B cell (primary cell): ENCODE data around the gene BFSP1. TPM values are rescaled to one million over a fixed set of nuclear protein-coding genes. Genes with fewer than 3 reads are reported as not detected.

ENCODE experiments used
- ATAC-seq: fragments of 200-7000 bp; cut with Tn5 transposase; one replicate; pipeline ENCODE4 v1.10.0; 2021; ENCODE audit warnings: low read depth, mild to moderate bottlenecking, moderate number of reproducible peaks, moderate library complexity
- CTCF ChIA-PET: fragments of 350-600 bp; sonication (Branson Sonifier 250); formaldehyde crosslinking; loops from one replicate; lab custom pipeline; 2021; ENCODE audit warnings: antibody characterized with exemption, inconsistent platforms; lab: Charles Lee
- POLR2A ChIA-PET: fragments of 350-600 bp; sonication (Branson Sonifier 250); formaldehyde crosslinking; loops from one replicate; lab custom pipeline; 2021; ENCODE audit warnings: antibody characterized with exemption; lab: Charles Lee
- DNase-seq: peaks from one replicate; pipeline ENCODE4 v3.0.0; 2013
- H2AFZ ChIP-seq: 2 replicates; pipeline ENCODE4 v1.6.1; 2012; ENCODE audit warnings: mild to moderate bottlenecking, low read depth, low read length; ENCODE audit not compliant: insufficient read depth, poor library complexity, severe bottlenecking
- H3K27ac ChIP-seq, 2 donors: 1 replicate in 1 of 2; 2 replicates in 1 of 2; pipeline ENCODE4 v1.5.1; 2012 to 2013; ENCODE audit warnings: low read length in 2 of 2, mild to moderate bottlenecking in 2 of 2, moderate library complexity in 1 of 2
- H3K27me3 ChIP-seq, 4 experiments: fragments of 200-600 bp in 1 of 4; sonication (generic) in 1 of 4; replicated peaks in 1 of 4; 1 replicate in 2 of 4; 2 replicates in 2 of 4; pipeline versions ENCODE4 v1.6.1 to v1.7.0; 2013 to 2016; ENCODE audit warnings: low read length in 3 of 4, mild to moderate bottlenecking in 2 of 4, mixed read lengths in 1 of 4, moderate library complexity in 1 of 4; ENCODE audit not compliant: insufficient read depth in 4 of 4, control insufficient read depth in 3 of 4; ENCODE audit errors: control extremely low read depth in 1 of 4
- H3K36me3 ChIP-seq, 2 experiments: replicated peaks in 1 of 2; 1 replicate in 1 of 2; 2 replicates in 1 of 2; pipeline versions ENCODE4 v1.6.1 to v1.7.1; 2013; ENCODE audit warnings: low read length in 1 of 2; ENCODE audit not compliant: insufficient read depth in 2 of 2, control insufficient read depth in 1 of 2; ENCODE audit errors: control extremely low read depth in 1 of 2, extremely low read depth in 1 of 2
- H3K4me1 ChIP-seq, 2 donors: fragments of 200-600 bp in 1 of 2; sonication (generic) in 1 of 2; 1 replicate in 1 of 2; 2 replicates in 1 of 2; pipeline versions ENCODE4 v1.5.1 to v1.6.1; 2013 to 2017; ENCODE audit warnings: low read length in 2 of 2; ENCODE audit not compliant: control insufficient read depth in 2 of 2, insufficient read depth in 2 of 2
- H3K4me2 ChIP-seq: replicated peaks from 2 replicates; pipeline ENCODE3; 2012; ENCODE audit warnings: mild to moderate bottlenecking, low read depth, low read length; ENCODE audit not compliant: poor library complexity, severe bottlenecking
- H3K4me3 ChIP-seq, 5 experiments: fragments of 200-600 bp in 1 of 5; sonication (generic) in 1 of 5; 1 replicate in 3 of 5; 2 replicates in 2 of 5; pipeline versions ENCODE4 v1.5.1 to v1.7.0; 2011 to 2016; ENCODE audit warnings: low read length in 4 of 5, mild to moderate bottlenecking in 4 of 5, low read depth in 2 of 5, control low read depth in 1 of 5, moderate library complexity in 1 of 5; ENCODE audit not compliant: insufficient read depth in 1 of 5; ENCODE audit errors: control extremely low read depth in 1 of 5, extremely low read depth in 1 of 5
- H3K79me2 ChIP-seq: fragments of 200-600 bp; sonication (generic); one replicate; pipeline ENCODE4 v1.6.0; 2016; ENCODE audit warnings: low read length; ENCODE audit not compliant: control insufficient read depth, insufficient read depth
- H3K9ac ChIP-seq: fragments of 200-600 bp; sonication (generic); 2 replicates; pipeline ENCODE4 v1.6.1; 2017; ENCODE audit warnings: mild to moderate bottlenecking, low read length, moderate library complexity
- H3K9me3 ChIP-seq, 3 donors: one replicate each; pipeline versions ENCODE4 v1.6.1 to v1.7.1; 2013; ENCODE audit warnings: low read length in 2 of 3; ENCODE audit not compliant: control insufficient read depth in 2 of 3, insufficient read depth in 1 of 3; ENCODE audit errors: control extremely low read depth in 1 of 3
- H4K20me1 ChIP-seq: 2 replicates; pipeline ENCODE4 v1.6.0; 2012; ENCODE audit warnings: mild to moderate bottlenecking, low read length; ENCODE audit not compliant: insufficient read depth, control insufficient read depth, poor library complexity, severe bottlenecking
- H3K27ac Mint-ChIP-seq: one replicate; pipeline ENCODE4 v1.8.0; 2021; ENCODE audit warnings: mixed read lengths
- H3K27me3 Mint-ChIP-seq: one replicate; pipeline ENCODE4 v1.8.0; 2021; ENCODE audit warnings: mixed read lengths
- H3K4me1 Mint-ChIP-seq: one replicate; pipeline ENCODE4 v1.8.0; 2021; ENCODE audit warnings: mixed read lengths
- H3K4me3 Mint-ChIP-seq: one replicate; pipeline ENCODE4 v1.8.0; 2021; ENCODE audit warnings: mixed read lengths
- H3K9me3 Mint-ChIP-seq: one replicate; pipeline ENCODE4 v1.8.0; 2022; ENCODE audit warnings: mixed read lengths; ENCODE audit not compliant: insufficient read depth
- EZH2 ChIP-seq: IDR thresholded peaks from 2 replicates; pipeline ENCODE4 v1.6.1; 2012; ENCODE audit warnings: borderline replicate concordance, low read depth, mild to moderate bottlenecking, moderate library complexity, low read length; ENCODE audit not compliant: insufficient read depth, poor library complexity, severe bottlenecking
- WGBS: methylation state at CpG from one replicate; pipeline ENCODE4 v1.1.5; 2013; ENCODE audit warnings: missing lambda C conversion rate; ENCODE audit not compliant: insufficient coverage; 5-methylcytosine and 5-hydroxymethylcytosine counted together
- intact Hi-C: fragments of 100-400 bp; cut with micrococcal nuclease; formaldehyde crosslinking; loops from one replicate; pipeline ENCODE4 v1.10.0; 2022
- polyA plus RNA-seq: library from polyadenylated mRNA; depleted of rRNA; stranded (reverse); fragments of >200 nt; gene quantifications from 2 replicates; pipeline ENCODE4 v1.2.3, GENCODE V29; 2012
- total RNA-seq, 2 donors: library from RNA; stranded (reverse); fragments of 120-200 nt in 1 of 2; gene quantifications; 1 replicate in 1 of 2; 2 replicates in 1 of 2; pipeline versions ENCODE4 v1.2.3 to v1.2.4, GENCODE V29; 2013 to 2022
- TF ChIP-seq, protein P1 (sequence below): fragments of 200-600 bp; IDR thresholded peaks from one replicate; pipeline ENCODE4 v1.8.0; 2022; ENCODE audit warnings: antibody characterized with exemption, mild to moderate bottlenecking

BFSP1 gene
- total and polyA plus RNA-seq, 2 donors (not counting 1 experiment from before 2014, with no cell fraction given) = not detected

DNA sequence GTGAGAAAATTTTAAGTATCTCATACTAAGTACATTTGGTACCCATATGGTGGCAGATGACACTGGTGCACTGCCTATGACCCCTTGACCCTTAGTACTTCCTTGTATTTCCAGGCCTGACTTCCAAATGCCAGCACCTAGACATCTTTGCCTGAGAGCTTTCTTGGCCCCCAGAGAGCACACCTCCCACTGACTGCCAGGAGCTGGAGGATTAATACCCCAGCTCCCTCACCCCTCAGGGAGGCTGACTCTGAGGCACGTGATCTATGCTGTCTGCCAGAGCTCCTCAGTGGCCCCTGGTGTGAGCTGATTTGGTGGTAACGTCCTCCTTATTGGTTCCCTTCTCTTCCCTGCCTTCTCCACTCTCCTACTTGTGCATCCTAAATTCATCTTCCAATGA, 38.0 kb downstream of the BFSP1 start:
- WGBS = 29% methylated on average over 1 of the region's 2 CpGs
- no peak for TF ChIP-seq EZH2
- TF ChIP-seq, protein P1, sequence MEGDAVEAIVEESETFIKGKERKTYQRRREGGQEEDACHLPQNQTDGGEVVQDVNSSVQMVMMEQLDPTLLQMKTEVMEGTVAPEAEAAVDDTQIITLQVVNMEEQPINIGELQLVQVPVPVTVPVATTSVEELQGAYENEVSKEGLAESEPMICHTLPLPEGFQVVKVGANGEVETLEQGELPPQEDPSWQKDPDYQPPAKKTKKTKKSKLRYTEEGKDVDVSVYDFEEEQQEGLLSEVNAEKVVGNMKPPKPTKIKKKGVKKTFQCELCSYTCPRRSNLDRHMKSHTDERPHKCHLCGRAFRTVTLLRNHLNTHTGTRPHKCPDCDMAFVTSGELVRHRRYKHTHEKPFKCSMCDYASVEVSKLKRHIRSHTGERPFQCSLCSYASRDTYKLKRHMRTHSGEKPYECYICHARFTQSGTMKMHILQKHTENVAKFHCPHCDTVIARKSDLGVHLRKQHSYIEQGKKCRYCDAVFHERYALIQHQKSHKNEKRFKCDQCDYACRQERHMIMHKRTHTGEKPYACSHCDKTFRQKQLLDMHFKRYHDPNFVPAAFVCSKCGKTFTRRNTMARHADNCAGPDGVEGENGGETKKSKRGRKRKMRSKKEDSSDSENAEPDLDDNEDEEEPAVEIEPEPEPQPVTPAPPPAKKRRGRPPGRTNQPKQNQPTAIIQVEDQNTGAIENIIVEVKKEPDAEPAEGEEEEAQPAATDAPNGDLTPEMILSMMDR = no peak

DNA sequence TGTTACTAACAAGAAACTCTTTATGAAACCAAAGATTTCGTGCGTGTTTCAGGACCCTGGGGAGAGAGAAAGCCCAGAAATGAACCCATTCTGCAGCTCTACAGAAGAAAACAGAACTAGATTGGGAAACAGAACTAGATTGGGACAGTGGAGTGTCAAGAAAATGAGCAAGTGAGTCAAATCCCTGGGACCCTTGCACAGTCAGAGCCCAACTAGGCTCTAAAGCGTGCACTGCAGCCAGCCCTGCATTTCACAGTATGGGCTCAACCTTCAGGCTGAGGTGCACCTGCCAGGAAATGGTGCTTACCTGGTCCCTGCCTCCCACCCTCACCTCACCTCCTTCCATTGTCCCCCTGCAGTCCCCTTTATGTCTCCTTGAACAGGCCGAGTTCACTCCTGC, 39.7 kb downstream of the BFSP1 start:
- Histone ChIP-seq H3K27ac (no peak overlapping the region), H3K36me3 (no peaks in the 10 kb centered on the region), H3K4me2 (no peak overlapping the region), H2AFZ (no peak overlapping the region), H3K4me1 (no peaks in the 10 kb centered on the region), H3K79me2 (no peaks in the 10 kb centered on the region), H3K9ac (no peak overlapping the region), H3K27me3 (peaks cover 0 to 7% (median 0%) of the 10 kb centered on the region in 4 experiments), H4K20me1 (no peaks in the 10 kb centered on the region), H3K4me3 (no peak overlapping the region), H3K9me3 (no peaks in the 10 kb centered on the region)
- 95% methylated on average over 2 of the region's 4 CpGs for WGBS
- DNase-seq (no peak), ATAC-seq (no peak)
- intact Hi-C loops = no loop called here
- H3K9me3 Mint-ChIP-seq = no peaks in the 10 kb centered on the region
- H3K4me3 Mint-ChIP-seq = no peak overlapping the region
- H3K4me1 Mint-ChIP-seq = no peaks in the 10 kb centered on the region
- TF ChIP-seq EZH2 = no peak
- TF ChIP-seq, protein P1 = no peak
- peaks cover 25% of the 10 kb centered on the region for H3K27me3 Mint-ChIP-seq
- CTCF ChIA-PET = interaction anchor here (1.4 kb wide), 1 partner anchor 12 kb away, joined by 3 read pairs; no protein-coding TSS in a partner anchor
- POLR2A ChIA-PET = no interaction called here
- H3K27ac Mint-ChIP-seq = no peak overlapping the region

More for the DNA sequence above, 38.0 kb downstream of the BFSP1 start:
- H3K36me3 ChIP-seq = no peaks in the 10 kb centered on the region
- no peaks in the 10 kb centered on the region for H3K9me3 ChIP-seq
- H3K9ac ChIP-seq = no peak overlapping the region
- ChIA-PET POLR2A (no interaction called here), CTCF (interaction anchor here (1.1 to 1.4 kb wide), 2 partner anchors 11 kb away, joined by 3 read pairs; no protein-coding TSS in a partner anchor)
- no peak overlapping the region for H3K27ac ChIP-seq
- no peak overlapping the region for H3K4me2 ChIP-seq
- no peak overlapping the region for H2AFZ ChIP-seq
- intact Hi-C loops = no loop called here
- ATAC-seq = no peak
- DNase-seq = no peak
- no peaks in the 10 kb centered on the region for H4K20me1 ChIP-seq
- no peaks in the 10 kb centered on the region for H3K9me3 Mint-ChIP-seq
- H3K4me1 Mint-ChIP-seq = no peaks in the 10 kb centered on the region
- H3K4me3 ChIP-seq = no peak overlapping the region
- no peaks in the 10 kb centered on the region for H3K79me2 ChIP-seq
- no peak overlapping the region for H3K4me3 Mint-ChIP-seq
- H3K4me1 ChIP-seq = no peaks in the 10 kb centered on the region
- H3K27me3 ChIP-seq = peaks cover 0 to 7% (median 0%) of the 10 kb centered on the region in 4 experiments
- no peak overlapping the region for H3K27ac Mint-ChIP-seq
- H3K27me3 Mint-ChIP-seq = peaks cover 21% of the 10 kb centered on the region
